Breast epithelium (tissue), 3 donors: ENCODE results near the gene EFL1.
"Not testable (repeated sequence)": the region's sequence is repeated elsewhere in the genome, so short reads cannot be mapped to it uniquely, and the experiment has no call there.

Source experiments
- CTCF ChIP-seq, 3 donors: fragments of 450-650 bp; IDR thresholded peaks; one replicate each; pipeline ENCODE4 v1.5.1; 2016 to 2017; ENCODE audit warnings: antibody characterized with exemption in 3 of 3, mild to moderate bottlenecking in 3 of 3, moderate library complexity in 3 of 3
- POLR2A ChIP-seq: fragments of 450-650 bp; IDR thresholded peaks from one replicate; pipeline ENCODE4 v1.6.1; 2016; ENCODE audit warnings: antibody characterized with exemption, mild to moderate bottlenecking, moderate library complexity

- not testable (repeated sequence) for TF ChIP-seq POLR2A; CTCF (IDR thresholded peaks at IDR 0.05)
Measured at GRCh38 chr15:82243644-82244043, 18.9 kb downstream of the EFL1 start.
